SK-N-SH (cell line): ENCODE data around the gene CHST15.

Source experiments
- CHD2 ChIP-seq: fragments of 150-350 bp; IDR thresholded peaks from 2 replicates; pipeline ENCODE4 v1.6.1; 2018; ENCODE audit warnings: low read length; ENCODE audit not compliant: partially characterized antibody
- CTCF ChIP-seq: fragments of 200-600 bp; sonication (generic); IDR thresholded peaks from 2 replicates; pipeline ENCODE4 v1.6.1; 2017; ENCODE audit warnings: antibody characterized with exemption, mild to moderate bottlenecking, moderate library complexity
- EP300 ChIP-seq, 2 experiments: IDR thresholded peaks; 2 replicates each; pipeline versions ENCODE4 v1.4.0 to v1.6.1; 2012; ENCODE audit warnings: borderline replicate concordance in 1 of 2, low read depth in 1 of 2, low read length in 1 of 2
- FOXM1 ChIP-seq: IDR thresholded peaks from 2 replicates; pipeline ENCODE4 v1.4.0; 2012; ENCODE audit warnings: low read depth, mild to moderate bottlenecking
- GABPA ChIP-seq: IDR thresholded peaks from 2 replicates; pipeline ENCODE4 v1.4.0; 2012; ENCODE audit warnings: low read depth, mild to moderate bottlenecking
- MEF2A ChIP-seq: IDR thresholded peaks from 2 replicates; pipeline ENCODE4 v1.4.0; 2012; ENCODE audit warnings: low read depth, borderline replicate concordance
- TEAD4 ChIP-seq: IDR thresholded peaks from 2 replicates; pipeline ENCODE4 v1.4.0; 2012; ENCODE audit warnings: mild to moderate bottlenecking, borderline replicate concordance; ENCODE audit not compliant: insufficient read depth
- USF1 ChIP-seq: IDR thresholded peaks from 2 replicates; pipeline ENCODE4 v1.4.0; 2012; ENCODE audit warnings: low read depth, borderline replicate concordance

- TF ChIP-seq MEF2A (no peak), CTCF (no peak), FOXM1 (no peak), GABPA (no peak), TEAD4 (no peak), USF1 (no peak), EP300 (IDR thresholded peaks at IDR 0.05; ENCODE audit: borderline replicate concordance in 1 of 2, low read depth in 1 of 2, low read length in 1 of 2) (no peak), CHD2 (no peak)
These were observed 128.4 kb downstream of the CHST15 start for GRCh38 chr10:123964953-123965352.
